Dedifferentiated amniotic fluid mesenchymal stem cell (primary cell): ENCODE data around the gene ARHGEF2.
"Not testable (repeated sequence)": the region's sequence is repeated elsewhere in the genome, so short reads cannot be mapped to it uniquely, and the experiment has no call there.

Experiments
- DNase-seq: peaks from one replicate; pipeline ENCODE4 v3.0.0-alpha.2; 2016; ENCODE audit errors: extremely low spot score

Gene ARHGEF2

DNA sequence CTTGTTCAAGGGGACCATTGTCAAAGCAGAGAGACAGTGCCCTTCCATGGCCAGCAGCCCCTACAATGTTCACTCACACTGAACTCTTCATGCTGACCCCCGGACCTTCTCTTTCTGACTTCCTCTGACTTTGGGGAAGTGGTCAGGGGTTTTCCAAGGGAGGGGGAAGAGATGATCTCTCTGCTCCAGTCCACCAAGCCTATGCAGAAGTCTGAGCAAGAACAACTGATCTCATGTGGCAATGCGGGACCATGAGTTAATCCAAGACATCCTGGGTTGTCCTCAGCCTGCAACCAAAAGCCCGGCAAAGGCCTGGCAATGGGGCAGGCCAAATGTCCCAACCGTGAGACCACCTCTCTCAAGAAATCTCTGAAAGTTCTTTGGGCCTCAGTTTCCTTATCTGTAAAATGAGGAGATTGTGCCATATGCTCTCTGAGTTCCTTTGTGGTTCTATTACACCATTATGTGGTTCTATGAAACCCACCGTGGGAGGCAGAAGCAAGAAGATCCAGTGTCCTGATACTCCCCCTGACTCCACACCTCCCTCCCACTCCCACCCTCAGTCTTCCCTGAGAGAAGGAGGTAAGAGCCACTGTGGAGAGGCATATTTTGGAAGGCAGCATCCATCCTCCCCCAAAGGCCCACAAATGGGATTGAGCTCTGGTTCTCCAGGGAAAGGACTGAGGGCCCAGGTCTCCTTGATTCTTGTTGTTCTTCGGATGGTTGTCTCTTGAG, 11.8 kb upstream of the ARHGEF2 start:
- DNase-seq, result no peak

DNA sequence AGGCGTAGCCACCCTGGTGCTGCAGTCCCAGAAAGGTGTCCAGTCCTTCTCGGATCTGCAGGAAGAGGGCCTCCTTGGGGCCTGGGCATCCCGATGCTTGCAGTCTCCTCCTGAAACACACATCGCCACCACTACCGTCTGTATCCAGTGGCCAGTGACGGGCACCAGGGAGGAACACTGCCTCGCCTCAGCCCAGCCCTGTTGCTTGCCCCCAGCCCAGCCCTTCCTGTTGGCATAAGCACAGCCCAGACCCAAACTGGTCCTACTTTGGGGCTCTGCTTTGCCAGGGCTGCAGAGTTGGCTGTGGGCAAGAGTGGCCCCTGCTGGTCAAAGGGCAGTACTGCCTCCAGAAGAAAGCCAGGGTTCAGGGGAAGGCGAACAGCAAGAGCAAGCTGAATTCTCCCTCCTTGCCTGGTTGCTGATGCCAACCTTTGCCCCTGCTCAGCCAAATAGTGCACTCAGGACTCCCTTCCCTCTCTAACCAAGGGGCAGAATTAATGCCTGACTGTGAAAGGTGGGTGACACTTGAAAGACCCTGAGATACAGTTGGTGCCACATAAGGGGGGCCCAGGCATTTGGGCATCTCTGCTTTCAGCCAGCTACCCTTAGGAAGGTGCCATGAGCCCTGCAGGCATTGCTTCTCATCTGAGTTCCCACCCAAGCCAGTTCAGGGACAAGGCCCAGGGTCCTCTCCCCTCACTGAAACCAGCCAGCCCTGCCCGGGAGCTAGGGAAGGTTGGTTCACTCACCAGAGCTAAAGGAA, 11.1 kb upstream of the ARHGEF2 start:
- peak; percentile 71 for DNase-seq

DNA sequence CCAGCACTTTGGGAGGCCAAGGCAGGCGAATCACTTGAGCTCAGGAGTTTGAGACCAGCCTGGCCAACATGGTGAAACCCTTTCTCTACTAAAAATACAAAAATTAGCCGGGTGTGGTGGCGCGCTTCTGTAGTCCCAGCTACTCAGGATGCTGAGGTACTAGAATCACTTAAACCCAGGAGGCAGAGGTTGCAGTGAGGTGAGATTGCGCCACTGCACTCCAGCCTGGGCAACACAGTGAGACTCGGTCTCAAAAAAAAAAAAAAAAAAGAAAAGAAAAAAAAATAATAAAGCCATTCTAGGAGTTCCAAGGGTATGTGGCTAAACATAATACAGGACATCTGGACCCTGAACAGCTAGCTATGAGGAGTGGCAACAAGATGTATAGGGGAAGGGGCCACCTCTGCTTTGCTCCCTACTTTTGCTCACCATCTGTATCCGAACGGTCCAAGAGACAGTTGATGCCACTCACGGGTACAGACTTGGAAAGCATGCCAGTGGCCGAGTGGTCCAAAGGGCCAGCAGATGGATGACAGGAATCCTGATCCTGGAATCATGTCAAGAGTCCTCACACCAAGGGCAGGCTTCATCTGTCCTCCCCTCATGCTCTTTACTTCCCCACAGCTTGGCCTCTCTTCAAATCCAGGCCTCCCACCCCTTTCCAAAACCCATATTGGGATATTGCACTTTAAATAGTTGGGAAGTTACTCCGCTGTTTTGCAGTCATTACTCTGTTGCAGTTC, 6.7 kb upstream of the ARHGEF2 start:
- not testable (repeated sequence) for DNase-seq

DNA sequence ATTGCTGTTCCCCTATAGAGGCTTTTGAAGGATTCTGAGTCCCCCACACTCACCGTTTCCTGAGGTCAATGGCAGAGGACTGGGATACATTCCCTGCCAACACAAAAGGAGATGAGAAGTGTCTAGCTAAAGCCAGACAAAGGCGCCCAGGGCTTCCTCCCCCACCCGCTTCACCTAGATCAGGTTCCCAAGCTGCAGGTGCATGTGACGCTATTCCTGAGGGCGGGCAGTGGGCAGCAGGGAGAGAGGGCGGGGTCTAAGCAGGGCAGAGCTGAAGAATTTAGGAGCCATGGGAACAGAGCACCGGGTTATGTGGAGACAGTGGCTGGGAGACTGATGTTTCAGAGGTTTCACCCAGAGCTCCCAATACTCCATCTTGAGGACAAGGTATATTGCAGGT, 6.0 kb upstream of the ARHGEF2 start:
- DNase-seq, result no peak

DNA sequence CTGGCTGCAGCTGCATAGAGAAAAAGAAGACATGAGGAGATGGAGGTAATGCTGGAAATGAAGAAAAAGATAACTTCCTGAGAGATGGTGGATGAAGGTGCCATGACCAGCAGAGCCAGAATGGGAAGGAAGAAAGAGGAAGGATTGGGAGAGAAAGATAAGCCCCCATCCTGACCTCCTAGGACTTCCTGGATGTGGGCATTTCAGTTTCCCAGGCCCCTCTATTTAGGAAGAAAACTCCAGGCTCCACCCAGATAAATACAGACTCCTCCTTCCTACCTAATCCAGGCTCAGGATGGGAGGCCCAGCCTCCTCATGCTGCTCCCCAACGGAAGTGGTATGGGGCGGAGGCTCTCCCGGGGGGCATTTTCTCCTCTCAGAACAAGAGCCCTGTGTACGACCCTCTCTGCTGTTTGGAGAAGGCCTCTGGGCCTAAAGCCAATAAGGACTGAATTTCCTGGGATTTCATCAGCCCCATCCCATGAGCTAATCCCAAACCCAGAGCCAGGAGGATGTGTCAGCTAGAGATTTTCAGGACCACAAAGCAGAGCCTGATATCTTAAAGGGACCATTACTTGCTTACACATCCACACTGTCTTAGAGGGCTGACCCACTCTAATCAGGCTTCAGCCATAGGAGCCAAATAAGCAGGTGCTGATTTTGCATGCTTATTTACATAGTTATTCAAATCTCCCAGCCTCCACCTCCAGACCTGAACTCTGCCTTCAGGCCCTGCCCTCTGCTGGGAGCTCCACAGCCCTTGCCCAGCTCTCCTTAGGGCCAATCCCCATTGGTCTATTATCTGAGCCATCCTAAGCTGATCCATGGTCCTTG, 5.1 kb upstream of the ARHGEF2 start:
- DNase-seq, result peak; percentile 99

DNA sequence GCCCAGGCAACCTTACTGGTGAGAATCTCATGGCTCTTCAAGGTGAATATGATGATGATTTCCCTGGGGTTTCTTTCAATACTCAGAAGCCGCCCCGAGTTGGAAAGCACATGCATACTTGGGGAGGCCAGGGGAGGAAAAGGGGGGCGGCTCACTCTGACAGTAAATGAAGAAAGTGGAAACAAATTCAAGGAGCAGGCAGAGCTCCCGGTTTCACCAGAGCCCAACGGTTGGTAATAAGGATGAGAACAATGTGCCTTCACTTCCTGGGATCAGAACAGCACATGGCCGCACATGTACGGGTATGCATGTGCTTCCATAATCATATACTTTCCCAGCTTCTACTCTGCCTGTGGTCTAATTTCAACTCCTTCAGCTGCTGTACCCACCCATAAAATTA, 3.8 kb upstream of the ARHGEF2 start:
- DNase-seq, result no peak

DNA sequence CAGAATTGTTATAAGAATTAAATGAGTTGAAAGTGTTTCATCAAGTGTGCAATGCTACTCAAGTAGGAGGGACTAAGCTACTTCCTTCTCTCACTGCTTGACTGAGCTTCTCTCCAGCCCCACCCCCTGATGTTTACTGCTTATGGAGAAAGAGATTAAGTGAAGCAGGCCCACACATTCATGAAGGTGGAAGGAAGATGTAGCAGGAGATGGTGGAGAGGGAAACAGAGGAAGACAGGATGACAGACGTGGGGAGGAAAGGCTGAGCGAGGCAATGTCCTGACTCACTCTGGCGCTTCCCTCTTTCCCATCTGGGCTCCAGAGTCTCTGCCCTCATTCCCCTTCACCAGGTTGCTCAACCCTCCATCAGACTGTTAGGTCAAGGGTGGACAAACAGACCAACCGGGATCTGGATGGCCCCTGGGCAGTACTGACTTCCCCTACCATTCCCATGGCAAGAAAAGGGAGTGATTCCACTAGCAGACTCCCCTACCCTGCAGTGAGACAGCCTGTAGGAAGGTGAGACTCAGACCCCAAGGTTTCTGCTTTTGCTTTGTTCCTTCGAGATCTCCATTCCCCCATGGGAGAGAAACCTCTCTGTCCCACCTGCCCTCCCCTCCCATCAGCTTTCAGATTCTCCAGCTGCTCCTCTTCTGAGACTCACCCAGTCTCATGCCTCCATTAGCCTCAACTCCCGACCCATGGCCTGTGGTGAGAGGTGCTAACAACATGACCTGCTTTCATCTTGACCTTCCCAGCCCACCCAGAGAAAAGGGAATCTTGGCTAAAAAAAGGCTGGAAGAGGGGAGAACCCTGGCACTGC, 3.1 kb upstream of the ARHGEF2 start:
- peak; percentile 39 for DNase-seq

DNA sequence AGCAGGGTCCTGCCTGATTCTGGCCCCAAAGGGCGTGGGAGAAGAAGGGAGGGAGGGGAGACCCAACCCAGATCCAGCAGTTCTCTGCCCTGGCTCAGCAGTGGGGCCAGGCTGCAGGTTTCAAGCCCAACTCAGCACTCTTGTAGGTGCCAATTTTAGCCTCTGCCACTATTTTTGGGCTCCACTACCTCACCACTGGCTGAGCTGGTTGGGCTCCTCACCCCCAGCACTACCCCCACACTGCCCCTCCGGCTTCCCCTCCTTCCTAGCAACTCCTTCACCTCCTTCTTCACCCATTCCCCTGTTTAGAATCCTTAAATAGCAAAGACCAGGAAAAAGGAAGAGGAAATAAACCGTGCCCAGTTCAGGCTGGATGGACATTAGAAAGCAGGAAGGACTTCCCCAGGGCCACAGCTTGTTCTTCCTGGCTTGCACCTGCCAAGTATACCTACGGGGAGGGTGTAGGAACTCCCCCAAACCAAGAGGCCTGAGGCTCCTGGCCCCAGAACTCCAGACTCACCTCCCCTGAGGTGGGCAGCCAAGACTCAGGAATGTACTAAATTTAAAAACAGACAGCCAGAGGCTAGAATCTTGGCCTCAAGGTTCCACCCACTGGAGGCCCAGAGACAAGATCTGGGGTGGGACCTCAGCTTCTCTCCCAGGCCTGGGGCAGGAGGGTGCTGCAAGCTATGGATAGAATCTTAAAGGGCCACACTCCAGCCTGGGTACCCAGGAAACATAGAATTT, 1.4 kb upstream of the ARHGEF2 start:
- no peak for DNase-seq

DNA sequence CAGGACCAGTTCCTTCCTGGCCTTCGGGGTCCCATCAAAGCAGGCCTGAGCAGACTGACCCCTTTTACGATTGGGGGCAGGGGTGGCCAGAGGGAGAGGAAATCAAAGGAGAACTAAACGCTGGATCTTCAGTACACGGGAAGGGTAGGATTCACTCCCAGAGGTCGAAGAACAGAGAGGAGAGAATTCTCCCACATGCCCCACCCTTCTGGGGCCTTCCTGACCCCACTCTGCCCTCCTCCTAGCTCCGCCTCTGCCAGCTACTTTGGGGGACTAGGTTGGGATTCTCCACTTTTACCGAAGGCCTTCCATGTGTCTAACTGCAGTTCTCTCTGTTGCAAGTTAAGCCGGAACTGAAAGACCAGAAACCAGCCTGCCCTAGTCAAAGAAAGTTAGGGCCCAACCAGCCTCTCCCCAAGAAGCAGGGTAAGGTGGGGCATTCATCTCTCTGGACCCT, 654 bp upstream of the ARHGEF2 start:
- peak; percentile 31 for DNase-seq

DNA sequence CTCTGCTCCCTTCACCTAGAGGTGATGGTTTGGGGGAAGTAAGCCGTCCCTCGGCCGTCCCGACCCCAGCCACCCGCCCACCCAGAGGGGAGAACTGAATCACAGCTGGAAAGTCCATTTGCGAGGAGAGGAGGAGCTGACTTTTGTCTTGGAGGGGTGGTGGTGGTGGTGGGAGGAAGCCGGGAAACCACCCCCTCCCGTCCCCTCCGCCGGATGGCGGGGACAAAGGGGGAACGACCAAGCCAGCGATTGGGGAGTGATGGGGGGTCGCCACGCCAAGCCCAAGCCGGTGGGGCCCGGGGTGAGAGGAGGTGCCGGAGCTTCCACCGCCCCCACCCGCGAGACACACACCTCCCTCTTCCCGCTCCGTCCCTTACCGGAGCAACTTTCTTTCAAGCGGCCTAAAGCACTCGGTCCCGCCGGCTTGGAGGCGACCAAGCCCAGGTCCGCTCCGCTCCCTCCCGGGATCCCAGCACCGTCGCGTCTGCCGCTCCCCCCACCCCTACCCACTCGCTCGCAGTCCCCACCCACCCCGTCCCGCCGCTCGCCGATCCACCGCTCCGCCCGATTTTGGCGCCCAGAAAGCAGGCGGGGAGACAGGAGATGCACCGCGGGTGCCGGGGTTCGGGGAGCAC, 540 bp downstream of the ARHGEF2 start:
- no peak for DNase-seq

DNA sequence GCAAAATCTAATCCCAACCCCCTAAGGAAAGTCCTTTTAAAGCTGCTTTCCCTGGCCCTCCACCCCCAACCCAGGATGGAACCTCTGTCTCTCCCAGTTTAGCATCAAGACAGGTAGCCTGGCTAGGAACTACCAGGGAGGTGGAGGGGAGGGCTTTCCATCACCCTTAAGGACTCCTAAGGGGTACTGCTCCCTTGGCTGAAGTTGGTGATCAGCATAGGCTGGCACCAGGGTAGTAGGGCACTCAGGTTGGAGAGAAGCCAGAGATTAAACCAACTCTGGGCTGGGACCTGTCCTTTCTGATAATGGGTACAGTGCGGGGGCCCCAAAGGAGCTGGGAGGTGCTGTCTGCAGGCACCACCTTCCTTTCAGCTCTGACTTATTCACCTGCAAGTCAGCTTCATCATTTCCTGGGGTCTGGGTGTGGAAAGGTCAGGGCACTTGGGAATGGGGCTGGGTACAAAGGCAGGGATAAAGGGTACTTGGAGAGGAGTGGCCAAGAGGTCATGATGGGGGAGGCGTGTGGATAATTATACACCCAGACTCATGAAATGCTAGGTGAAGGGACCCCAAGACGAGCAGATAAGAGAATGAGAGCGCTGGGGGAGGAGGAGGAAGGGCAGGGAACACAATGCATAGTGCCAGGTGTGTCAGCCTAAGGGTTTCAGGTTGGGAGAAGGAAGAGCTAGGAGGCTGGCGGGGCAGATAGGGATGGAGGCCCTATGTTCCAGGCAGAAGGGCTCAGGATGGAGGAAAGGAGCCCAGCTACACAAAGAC, 1.2 kb downstream of the ARHGEF2 start:
- DNase-seq, result no peak

DNA sequence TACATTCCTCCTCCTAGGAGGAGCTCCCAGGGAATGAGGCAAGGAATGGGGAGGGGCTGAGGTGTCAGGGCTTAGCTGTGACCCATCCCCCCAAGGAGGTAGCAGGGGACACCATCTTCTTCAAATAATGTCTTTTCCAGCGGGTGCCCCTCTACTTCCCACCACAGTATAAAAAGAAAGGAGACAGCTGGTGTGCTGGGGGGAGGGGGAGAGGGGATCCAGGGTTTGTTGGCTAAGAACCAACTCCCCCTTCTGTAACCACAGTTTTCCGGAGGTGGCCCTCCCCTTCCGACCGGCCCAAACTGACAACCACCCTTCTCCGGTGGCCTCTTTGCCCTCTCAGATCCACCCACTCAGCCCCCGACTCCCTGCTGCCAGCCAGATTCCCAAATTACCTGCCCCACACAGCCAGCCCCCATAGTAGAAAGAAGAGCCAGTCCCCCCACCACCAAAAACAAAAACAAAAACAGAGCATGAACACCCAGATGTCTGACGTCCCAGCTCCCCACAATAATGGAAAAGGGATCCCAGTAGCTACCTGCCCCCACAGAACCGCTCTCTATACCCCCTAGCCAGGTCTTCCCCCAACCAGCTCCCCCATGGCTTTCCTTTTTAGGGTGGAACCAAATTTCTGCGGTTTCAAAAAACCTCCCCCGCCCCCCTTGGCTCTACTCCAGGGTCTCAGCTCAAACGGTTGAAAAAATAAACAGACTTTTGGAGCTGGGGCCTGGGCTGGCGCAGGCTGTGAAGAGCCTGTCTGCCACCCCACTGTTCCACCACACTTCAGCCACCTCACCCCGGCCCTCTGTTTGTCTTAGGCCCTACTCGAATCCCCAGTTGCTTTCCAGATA, 2.1 kb downstream of the ARHGEF2 start:
- peak; percentile 71 for DNase-seq

DNA sequence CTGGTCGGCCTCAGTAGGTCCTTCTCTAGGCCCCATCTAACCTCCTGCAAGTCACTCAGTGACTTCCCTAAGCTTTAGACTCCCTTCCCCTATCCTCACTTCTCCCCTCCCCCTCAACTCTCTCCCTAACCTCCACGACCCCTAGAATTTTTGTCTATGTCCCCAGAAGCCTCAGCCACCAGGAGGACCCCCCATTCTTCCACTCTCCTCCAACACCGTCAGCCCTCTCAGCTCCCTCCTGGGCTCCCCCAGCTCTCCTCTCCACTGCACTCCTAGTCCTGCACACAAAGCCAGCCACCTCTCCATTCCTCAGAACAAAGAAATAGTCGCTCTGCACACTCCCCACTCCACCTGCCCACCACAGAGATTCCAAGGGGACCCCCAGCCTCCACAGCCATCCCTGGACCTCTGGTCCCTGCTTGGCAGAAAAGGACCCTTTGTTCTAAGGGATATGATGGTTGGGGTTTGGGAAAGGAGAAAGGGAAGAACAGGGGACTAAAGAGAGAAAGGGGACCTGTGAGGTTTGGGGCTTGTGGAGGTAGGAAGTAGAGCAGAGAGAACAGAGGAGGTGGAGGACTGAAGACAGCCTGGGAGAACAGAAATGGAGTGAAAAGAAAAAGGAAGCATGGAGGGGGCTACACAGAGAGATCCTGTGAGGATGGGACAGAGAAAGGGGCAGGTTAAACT, 2.8 kb downstream of the ARHGEF2 start:
- no peak for DNase-seq

DNA sequence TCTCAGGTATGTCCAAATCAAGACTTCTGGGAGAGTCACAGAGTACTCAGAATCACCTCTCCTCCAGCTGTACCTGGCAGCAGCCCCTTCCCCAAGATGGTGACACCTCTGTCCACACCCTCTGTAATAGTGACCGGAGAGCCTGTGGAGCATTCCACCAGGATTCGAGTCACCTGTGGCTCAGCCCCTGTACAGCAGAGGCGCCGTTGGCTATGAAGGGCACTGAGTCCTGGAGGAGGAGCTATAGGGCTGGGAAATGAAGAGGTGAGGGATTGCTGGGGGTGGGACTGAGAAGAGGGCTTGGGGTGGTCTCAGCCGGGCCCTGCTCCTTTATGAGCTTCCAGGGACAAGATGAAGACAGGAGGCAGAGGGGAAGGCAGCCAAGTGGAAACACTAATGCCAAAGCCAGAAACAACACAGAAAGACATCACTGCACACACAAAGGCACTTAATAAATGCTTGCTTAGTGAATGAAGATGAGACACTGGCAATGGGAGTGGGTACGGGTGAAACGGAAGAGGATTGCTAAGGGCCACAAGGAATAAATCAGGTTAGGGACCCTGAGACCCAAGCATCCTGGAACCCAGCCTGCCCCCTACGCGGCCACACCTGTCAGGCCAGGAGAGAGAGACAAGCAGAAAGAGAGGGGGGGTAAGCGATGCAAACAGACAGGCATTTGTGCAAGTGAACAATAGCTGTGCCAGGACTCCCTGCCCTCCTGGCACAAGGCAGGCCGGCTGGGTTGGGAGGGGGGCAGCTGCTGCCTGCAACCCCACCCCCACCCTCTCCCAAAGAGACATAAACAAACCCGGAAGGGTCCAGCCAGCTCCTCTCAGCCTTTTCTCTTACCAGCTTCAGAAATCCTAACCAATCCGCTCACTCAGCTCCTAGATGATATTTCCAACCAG, 3.9 kb downstream of the ARHGEF2 start:
- no peak for DNase-seq

DNA sequence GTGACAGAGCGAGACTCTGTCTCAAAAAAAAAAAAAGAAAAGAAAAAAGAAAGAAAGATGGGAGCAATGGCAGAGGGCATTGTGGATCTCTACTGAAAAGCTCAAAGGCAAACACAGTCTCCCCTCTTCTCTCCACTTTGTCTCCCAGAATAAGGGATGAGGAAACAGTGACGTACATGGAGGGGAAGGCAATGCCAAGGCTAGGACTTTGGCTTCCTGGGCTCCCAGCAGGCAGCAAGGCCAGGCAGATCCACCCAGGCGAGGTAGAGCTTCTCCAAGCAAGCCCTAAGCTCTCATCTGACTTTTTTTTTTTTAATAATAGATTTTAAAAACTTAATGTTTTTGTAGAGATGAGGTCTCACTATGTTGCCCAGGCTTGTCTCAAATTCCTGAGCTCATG, 4.6 kb downstream of the ARHGEF2 start:
- DNase-seq, result no peak
